Measurements from ENCODE around the gene DYNLT3.

Gene DYNLT3

DNA sequence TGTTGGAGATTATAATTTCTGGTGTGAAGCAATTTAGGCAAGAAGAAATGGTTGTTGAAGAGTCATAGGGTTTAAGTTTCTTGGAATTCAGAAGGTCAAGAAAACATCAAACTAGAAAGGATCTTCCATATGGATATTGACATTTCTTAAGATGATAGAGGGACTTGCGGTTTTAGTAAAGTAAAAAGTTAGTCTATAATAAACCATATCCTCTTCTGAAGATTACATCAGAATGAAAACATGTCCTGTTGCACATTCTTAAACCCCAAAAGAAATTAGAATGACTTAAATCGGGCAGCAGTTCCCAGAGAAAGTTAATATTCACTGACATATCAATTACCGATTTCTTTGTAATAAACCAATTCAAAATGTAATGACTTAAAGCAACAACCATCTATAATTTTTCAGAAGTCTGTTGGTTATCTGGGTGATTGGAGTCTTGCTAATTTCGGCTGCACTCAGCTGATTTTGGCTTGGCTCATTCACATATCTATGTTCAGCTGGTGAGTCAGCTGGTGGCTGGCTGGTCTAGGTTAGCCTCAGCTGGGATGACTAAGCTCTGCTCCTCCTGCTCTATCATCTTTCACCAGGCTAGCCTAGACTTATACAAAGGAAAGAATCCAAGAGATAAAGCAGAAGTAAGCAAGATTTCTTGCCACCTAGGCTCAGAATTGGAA is 24.4 kb upstream of the DYNLT3 start:
- POLR2A ChIA-PET, result no interaction called here
- CTCF ChIA-PET, result no interaction called here

DNA sequence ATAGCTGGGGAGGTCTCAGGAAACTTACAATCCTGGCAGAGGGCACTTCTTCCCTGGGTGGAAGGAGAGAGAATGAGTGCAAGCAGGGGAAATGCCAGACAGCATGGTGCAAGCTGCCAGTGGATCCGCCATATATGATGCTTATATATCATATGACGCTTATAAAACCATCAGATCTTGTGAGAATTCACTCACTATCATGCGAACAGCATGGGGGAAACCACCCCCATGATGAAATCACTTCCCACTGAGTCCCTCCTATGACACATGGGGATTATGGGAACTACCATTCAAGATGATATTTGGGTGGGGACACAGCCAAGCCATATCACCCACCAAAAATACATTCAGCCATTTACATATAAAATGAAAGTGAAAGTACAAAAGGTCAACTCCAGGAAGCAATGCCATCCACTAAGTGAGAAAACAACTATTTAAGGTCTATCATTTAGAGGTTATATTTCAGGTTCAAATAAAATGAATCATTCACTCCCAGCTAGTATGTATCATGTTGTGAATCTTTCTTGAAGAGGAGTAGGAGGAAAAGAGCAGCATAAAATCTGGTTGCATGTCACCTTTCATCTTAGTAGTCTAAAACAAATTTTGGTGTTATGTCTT is 20.3 kb upstream of the DYNLT3 start:
- CTCF ChIA-PET, result no interaction called here
- DNase-seq (ENCODE audit: extremely low spot score), result no peak
- POLR2A ChIA-PET, result no interaction called here
- no peak for TF ChIP-seq FOXM1 (IDR thresholded peaks at IDR 0.05; ENCODE audit: borderline replicate concordance)
- TF ChIP-seq TARDBP (IDR thresholded peaks at IDR 0.05), result no peak
- TF ChIP-seq, protein P1, sequence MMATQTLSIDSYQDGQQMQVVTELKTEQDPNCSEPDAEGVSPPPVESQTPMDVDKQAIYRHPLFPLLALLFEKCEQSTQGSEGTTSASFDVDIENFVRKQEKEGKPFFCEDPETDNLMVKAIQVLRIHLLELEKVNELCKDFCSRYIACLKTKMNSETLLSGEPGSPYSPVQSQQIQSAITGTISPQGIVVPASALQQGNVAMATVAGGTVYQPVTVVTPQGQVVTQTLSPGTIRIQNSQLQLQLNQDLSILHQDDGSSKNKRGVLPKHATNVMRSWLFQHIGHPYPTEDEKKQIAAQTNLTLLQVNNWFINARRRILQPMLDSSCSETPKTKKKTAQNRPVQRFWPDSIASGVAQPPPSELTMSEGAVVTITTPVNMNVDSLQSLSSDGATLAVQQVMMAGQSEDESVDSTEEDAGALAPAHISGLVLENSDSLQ (IDR thresholded peaks at IDR 0.05), result no peak
- no peak for TF ChIP-seq L3MBTL2 (conservative IDR thresholded peaks at IDR 0.05)
- no peak for TF ChIP-seq BHLHE40 (IDR thresholded peaks at IDR 0.05; ENCODE audit: borderline replicate concordance)
- TF ChIP-seq SP1 (IDR thresholded peaks at IDR 0.05), result no peak
- no peak for TF ChIP-seq ELF4 (IDR thresholded peaks at IDR 0.05)
- no peak for TF ChIP-seq CTBP1 (IDR thresholded peaks at IDR 0.05; ENCODE audit: borderline replicate concordance)
- no peak for TF ChIP-seq ARNT (IDR thresholded peaks at IDR 0.05)
- TF ChIP-seq HDGF (IDR thresholded peaks at IDR 0.05; ENCODE audit: borderline replicate concordance), result no peak
- no peak for TF ChIP-seq NFRKB (IDR thresholded peaks at IDR 0.05)
- no peak for TF ChIP-seq SUZ12 (IDR thresholded peaks at IDR 0.05)
- TF ChIP-seq LEF1 (IDR thresholded peaks at IDR 0.05; ENCODE audit: borderline replicate concordance), result no peak
- no peak for TF ChIP-seq FOXA1 (IDR thresholded peaks at IDR 0.05)
- no peak for TF ChIP-seq FOXK2 (IDR thresholded peaks at IDR 0.05)
- no peak for TF ChIP-seq ZNF384 (IDR thresholded peaks at IDR 0.05)

More for the DNA sequence above, 24.4 kb upstream of the DYNLT3 start:
- DNase-seq (ENCODE audit: extremely low spot score), result peak; percentile 31
- TF ChIP-seq BHLHE40 (IDR thresholded peaks at IDR 0.05; ENCODE audit: borderline replicate concordance) (no peak), LEF1 (IDR thresholded peaks at IDR 0.05; ENCODE audit: borderline replicate concordance) (no peak), SUZ12 (IDR thresholded peaks at IDR 0.05) (no peak), L3MBTL2 (conservative IDR thresholded peaks at IDR 0.05) (no peak), TARDBP (IDR thresholded peaks at IDR 0.05) (no peak), ELF4 (IDR thresholded peaks at IDR 0.05) (no peak), HDGF (IDR thresholded peaks at IDR 0.05; ENCODE audit: borderline replicate concordance) (no peak), ARNT (IDR thresholded peaks at IDR 0.05) (no peak), FOXA1 (IDR thresholded peaks at IDR 0.05) (no peak), CTBP1 (IDR thresholded peaks at IDR 0.05; ENCODE audit: borderline replicate concordance) (no peak), NFRKB (IDR thresholded peaks at IDR 0.05) (no peak), FOXM1 (IDR thresholded peaks at IDR 0.05; ENCODE audit: borderline replicate concordance) (no peak), SP1 (IDR thresholded peaks at IDR 0.05) (no peak), FOXK2 (IDR thresholded peaks at IDR 0.05) (no peak), ZNF384 (IDR thresholded peaks at IDR 0.05) (no peak)
- TF ChIP-seq, protein P1 (IDR thresholded peaks at IDR 0.05), result no peak

DNA sequence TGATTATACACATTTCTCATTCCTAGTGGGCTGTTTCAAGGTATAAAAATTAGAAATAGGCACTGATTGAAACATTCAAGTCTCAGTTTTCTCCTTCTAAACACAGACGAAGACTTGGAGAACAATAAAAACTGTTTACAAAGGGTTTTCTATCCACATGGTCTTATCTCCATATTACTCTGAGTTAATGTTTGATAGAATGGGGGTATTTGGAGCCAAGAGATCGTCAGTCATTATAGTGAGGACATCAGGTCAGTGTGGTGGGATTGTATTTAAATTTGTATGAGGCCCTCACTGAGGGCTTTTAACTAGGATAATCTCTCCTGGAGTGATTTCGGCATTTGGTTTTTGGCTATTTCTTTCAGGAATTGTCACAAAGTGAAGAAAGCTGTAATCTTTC is 16.4 kb upstream of the DYNLT3 start:
- ChIA-PET POLR2A (no interaction called here), CTCF (no interaction called here)
- no peak for DNase-seq (ENCODE audit: extremely low spot score)
- TF ChIP-seq, protein P1 (IDR thresholded peaks at IDR 0.05), result no peak
- TF ChIP-seq BHLHE40 (IDR thresholded peaks at IDR 0.05; ENCODE audit: borderline replicate concordance) (no peak), ARNT (IDR thresholded peaks at IDR 0.05) (no peak), CTBP1 (IDR thresholded peaks at IDR 0.05; ENCODE audit: borderline replicate concordance) (no peak), TARDBP (IDR thresholded peaks at IDR 0.05) (no peak), HDGF (IDR thresholded peaks at IDR 0.05; ENCODE audit: borderline replicate concordance) (no peak), SP1 (IDR thresholded peaks at IDR 0.05) (no peak), LEF1 (IDR thresholded peaks at IDR 0.05; ENCODE audit: borderline replicate concordance) (no peak)

DNA sequence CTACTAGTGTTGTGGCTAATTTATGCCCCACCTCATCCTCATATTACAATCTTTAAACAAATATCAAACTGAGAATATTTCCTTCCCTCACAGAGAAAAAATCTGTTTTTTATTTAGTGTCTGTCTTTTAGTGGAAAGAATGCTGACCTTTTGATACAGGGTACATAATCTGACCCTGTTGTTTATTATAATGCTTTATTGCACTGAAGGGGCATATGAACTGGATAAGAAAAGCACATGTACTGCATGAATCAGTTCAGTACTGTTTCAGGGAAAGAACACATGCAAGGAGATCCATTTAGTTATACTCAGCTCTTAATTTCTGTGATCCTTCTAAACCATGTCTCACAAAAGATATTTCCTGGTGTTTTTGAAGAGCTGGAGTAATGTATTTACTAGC is 15.5 kb upstream of the DYNLT3 start:
- POLR2A ChIA-PET, result no interaction called here
- no peak for TF ChIP-seq SUZ12 (IDR thresholded peaks at IDR 0.05)
- no peak for TF ChIP-seq TARDBP (IDR thresholded peaks at IDR 0.05)
- no peak for TF ChIP-seq NFRKB (IDR thresholded peaks at IDR 0.05)
- no peak for TF ChIP-seq ELF4 (IDR thresholded peaks at IDR 0.05)
- TF ChIP-seq FOXK2 (IDR thresholded peaks at IDR 0.05), result no peak
- no peak for TF ChIP-seq HDGF (IDR thresholded peaks at IDR 0.05; ENCODE audit: borderline replicate concordance)
- TF ChIP-seq L3MBTL2 (conservative IDR thresholded peaks at IDR 0.05), result no peak
- no peak for TF ChIP-seq FOXM1 (IDR thresholded peaks at IDR 0.05; ENCODE audit: borderline replicate concordance)
- no peak for TF ChIP-seq FOXA1 (IDR thresholded peaks at IDR 0.05)
- TF ChIP-seq LEF1 (IDR thresholded peaks at IDR 0.05; ENCODE audit: borderline replicate concordance), result no peak
- TF ChIP-seq SP1 (IDR thresholded peaks at IDR 0.05), result no peak
- TF ChIP-seq BHLHE40 (IDR thresholded peaks at IDR 0.05; ENCODE audit: borderline replicate concordance), result no peak
- no peak for TF ChIP-seq ZNF384 (IDR thresholded peaks at IDR 0.05)
- TF ChIP-seq ARNT (IDR thresholded peaks at IDR 0.05), result no peak
- no peak for TF ChIP-seq CTBP1 (IDR thresholded peaks at IDR 0.05; ENCODE audit: borderline replicate concordance)
- TF ChIP-seq, protein P1 (IDR thresholded peaks at IDR 0.05), result no peak
- CTCF ChIA-PET, result no interaction called here
- no peak for DNase-seq (ENCODE audit: extremely low spot score)

DNA sequence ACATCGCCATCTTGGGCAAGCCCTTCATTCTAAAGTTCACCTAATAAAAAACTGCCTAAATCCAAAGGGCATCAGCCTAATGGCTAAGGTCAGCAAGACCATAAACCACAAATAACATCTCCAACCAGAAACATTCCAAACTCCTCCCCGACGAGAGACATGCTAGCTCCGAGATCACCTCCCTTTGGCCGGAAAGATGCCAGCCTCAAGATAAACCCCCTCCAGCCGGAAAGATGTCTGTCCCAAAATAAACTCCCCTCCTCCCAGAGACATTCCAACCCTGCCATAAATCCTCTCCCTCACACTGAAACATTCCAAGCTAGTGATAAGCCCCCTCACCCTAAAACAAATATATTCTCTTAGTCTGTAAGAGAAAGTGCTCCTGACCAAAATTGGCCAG is 13.3 kb upstream of the DYNLT3 start:
- POLR2A ChIA-PET, result no interaction called here
- no peak for TF ChIP-seq L3MBTL2 (conservative IDR thresholded peaks at IDR 0.05)
- TF ChIP-seq CTBP1 (IDR thresholded peaks at IDR 0.05; ENCODE audit: borderline replicate concordance), result no peak
- no peak for TF ChIP-seq SP1 (IDR thresholded peaks at IDR 0.05)
- TF ChIP-seq SUZ12 (IDR thresholded peaks at IDR 0.05), result no peak
- TF ChIP-seq FOXA1 (IDR thresholded peaks at IDR 0.05), result no peak
- TF ChIP-seq TARDBP (IDR thresholded peaks at IDR 0.05), result no peak
- no peak for TF ChIP-seq FOXK2 (IDR thresholded peaks at IDR 0.05)
- TF ChIP-seq ARNT (IDR thresholded peaks at IDR 0.05), result no peak
- TF ChIP-seq LEF1 (IDR thresholded peaks at IDR 0.05; ENCODE audit: borderline replicate concordance), result no peak
- TF ChIP-seq, protein P1 (IDR thresholded peaks at IDR 0.05), result no peak
- TF ChIP-seq NFRKB (IDR thresholded peaks at IDR 0.05), result no peak
- no peak for TF ChIP-seq ELF4 (IDR thresholded peaks at IDR 0.05)
- TF ChIP-seq ZNF384 (IDR thresholded peaks at IDR 0.05), result no peak
- TF ChIP-seq BHLHE40 (IDR thresholded peaks at IDR 0.05; ENCODE audit: borderline replicate concordance), result no peak
- TF ChIP-seq FOXM1 (IDR thresholded peaks at IDR 0.05; ENCODE audit: borderline replicate concordance), result no peak
- no peak for TF ChIP-seq HDGF (IDR thresholded peaks at IDR 0.05; ENCODE audit: borderline replicate concordance)
- CTCF ChIA-PET, result no interaction called here

More for the DNA sequence above, 13.3 kb upstream of the DYNLT3 start:
- no peak for DNase-seq (ENCODE audit: extremely low spot score)
